Smooth muscle cell (in vitro differentiated cells): ENCODE measurements around the gene CADPS2. TPM values are rescaled to one million over a fixed set of nuclear protein-coding genes. Genes with fewer than 3 reads are reported as not detected.

Experiments used
- DNase-seq: peaks from one replicate; lab custom pipeline; 2025; ENCODE audit not compliant: unreplicated experiment; lab: John Stamatoyannopoulos, UW
- H2AFZ ChIP-seq: fragments of 200-600 bp; sonication (generic); 2 replicates; pipeline ENCODE4 v1.6.0; 2016; ENCODE audit warnings: antibody characterized with exemption, low read depth, mild to moderate bottlenecking
- H3F3A ChIP-seq: fragments of 200-600 bp; sonication (generic); 2 replicates; pipeline ENCODE4 v1.6.0; 2017; ENCODE audit warnings: antibody characterized with exemption, low read depth
- H3K27ac ChIP-seq: fragments of 200-600 bp; sonication (generic); 2 replicates; pipeline ENCODE4 v1.5.1; 2016; ENCODE audit warnings: low read depth, mild to moderate bottlenecking
- H3K27me3 ChIP-seq: fragments of 200-600 bp; sonication (generic); 2 replicates; pipeline ENCODE4 v1.6.1; 2016; ENCODE audit warnings: low read depth, mild to moderate bottlenecking
- H3K36me3 ChIP-seq: fragments of 200-600 bp; sonication (generic); 2 replicates; pipeline ENCODE4 v1.5.1; 2016; ENCODE audit warnings: low read depth
- H3K4me1 ChIP-seq: fragments of 200-600 bp; sonication (generic); 2 replicates; pipeline ENCODE4 v1.5.1; 2016; ENCODE audit warnings: low read depth
- H3K4me2 ChIP-seq: fragments of 200-600 bp; sonication (generic); 2 replicates; pipeline ENCODE4 v1.6.0; 2016; ENCODE audit warnings: mild to moderate bottlenecking
- H3K4me3 ChIP-seq: fragments of 200-600 bp; sonication (generic); 2 replicates; pipeline ENCODE4 v1.5.1; 2016; ENCODE audit warnings: mild to moderate bottlenecking
- H3K79me2 ChIP-seq: fragments of 200-600 bp; sonication (generic); 2 replicates; pipeline ENCODE4 v1.6.0; 2016; ENCODE audit warnings: low read depth, mild to moderate bottlenecking
- H3K9ac ChIP-seq: fragments of 200-600 bp; sonication (generic); 2 replicates; pipeline ENCODE4 v1.6.0; 2016; ENCODE audit warnings: low read depth
- H3K9me3 ChIP-seq: fragments of 200-600 bp; sonication (generic); replicated peaks from 2 replicates; pipeline ENCODE4 v1.5.1; 2016; ENCODE audit warnings: low read depth
- H4K20me1 ChIP-seq: fragments of 200-600 bp; sonication (generic); 2 replicates; pipeline ENCODE4 v1.6.0; 2016; ENCODE audit warnings: low read depth
- CTCF ChIP-seq: fragments of 200-600 bp; sonication (generic); IDR thresholded peaks from 2 replicates; pipeline ENCODE4 v1.5.1; 2017; ENCODE audit warnings: borderline replicate concordance, mild to moderate bottlenecking, antibody characterized with exemption; ENCODE audit not compliant: insufficient read depth, poor library complexity, severe bottlenecking
- WGBS: methylation state at CpG from one replicate; pipeline ENCODE4 v1.1.7; 2016; ENCODE audit warnings: low lambda C conversion rate; 5-methylcytosine and 5-hydroxymethylcytosine counted together
- polyA plus RNA-seq: library from polyadenylated mRNA; unstranded; fragments of >200 nt; fragmentation: Nextera tagmentation; extraction: Ambion mirVana; gene quantifications from 2 replicates; pipeline ENCODE4 v1.2.1, GENCODE V29; 2016
- total RNA-seq: library from RNA; depleted of rRNA; stranded (reverse); fragments of >200 nt; gene quantifications from 2 replicates; pipeline ENCODE4 v1.2.3, GENCODE V29; 2014

CADPS2 gene
- total and polyA plus RNA-seq, 2 experiments from 2014 or later = 8.5 to 15.6 TPM

GRCh38 chr7:122303531-122304318 lies 582.5 kb downstream of the CADPS2 start:
- TF ChIP-seq CTCF = no peak
- H3K4me2 ChIP-seq = peak overlapping the region; percentile 79
- WGBS = 3% methylated on average over 48 of the region's 48 CpGs

DNA sequence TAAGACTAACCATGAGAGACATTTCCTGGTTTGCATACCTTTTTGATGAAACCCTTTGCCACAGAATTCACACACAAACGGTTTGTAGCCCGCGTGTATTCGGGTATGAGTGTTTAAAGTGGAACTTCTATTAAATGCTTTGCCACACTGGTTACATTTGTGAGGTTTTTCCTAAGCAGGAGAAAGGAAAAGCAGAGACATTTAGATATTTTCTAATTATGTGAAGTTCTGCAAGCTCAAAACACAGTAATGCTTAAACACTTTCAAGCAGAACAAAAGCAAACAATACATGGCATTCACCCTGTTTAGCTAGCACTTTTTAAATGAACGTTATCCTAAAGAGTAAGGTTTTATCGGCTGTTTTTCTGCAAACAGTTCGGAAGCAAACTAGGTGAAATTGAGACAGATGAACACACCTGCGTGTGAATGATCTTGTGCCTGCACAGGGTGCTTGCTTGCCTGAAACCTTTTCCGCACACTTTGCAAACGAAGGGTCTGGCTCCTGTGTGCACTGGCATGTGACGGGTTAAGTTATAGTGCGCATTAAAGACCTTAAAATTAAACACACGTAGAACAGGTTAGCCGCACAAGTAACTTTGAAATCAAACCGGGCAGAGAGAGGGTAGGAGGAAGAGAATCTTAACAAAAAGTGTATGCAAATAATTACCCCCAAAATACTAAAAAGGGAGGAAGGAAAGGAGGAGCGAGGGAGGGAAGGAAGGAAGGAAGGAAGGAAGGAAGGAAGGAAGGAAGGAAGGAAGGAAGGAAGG lies 583.3 kb downstream of the CADPS2 start:
- no peaks in the 10 kb centered on the region for H3K36me3 ChIP-seq
- no peaks in the 10 kb centered on the region for H3K9me3 ChIP-seq
- H3K4me3 ChIP-seq = no peak overlapping the region
- no peak overlapping the region for H3K9ac ChIP-seq
- 9% methylated on average over 15 of the region's 16 CpGs for WGBS
- no peaks in the 10 kb centered on the region for H4K20me1 ChIP-seq
- peaks cover 100% of the 10 kb centered on the region for H3K27me3 ChIP-seq
- TF ChIP-seq CTCF = no peak
- H3K4me2 ChIP-seq = no peak overlapping the region
- no peaks in the 10 kb centered on the region for H3K79me2 ChIP-seq
- peaks cover 11% of the 10 kb centered on the region for H3K4me1 ChIP-seq
- H3K27ac ChIP-seq = no peak overlapping the region
- H3F3A ChIP-seq = no peaks in the 10 kb centered on the region
- no peak for DNase-seq
- H2AFZ ChIP-seq = no peak overlapping the region

More at GRCh38 chr7:122303531-122304318, 582.5 kb downstream of the CADPS2 start:
- Histone ChIP-seq H3K27ac (no peak overlapping the region), H3K36me3 (no peaks in the 10 kb centered on the region), H4K20me1 (no peaks in the 10 kb centered on the region), H3F3A (no peaks in the 10 kb centered on the region), H3K4me1 (peaks cover 11% of the 10 kb centered on the region), H3K79me2 (no peaks in the 10 kb centered on the region), H3K9ac (no peak overlapping the region), H3K27me3 (peaks cover 100% of the 10 kb centered on the region), H3K9me3 (no peaks in the 10 kb centered on the region), H2AFZ (no peak overlapping the region), H3K4me3 (no peak overlapping the region)
- no peak for DNase-seq

DNA sequence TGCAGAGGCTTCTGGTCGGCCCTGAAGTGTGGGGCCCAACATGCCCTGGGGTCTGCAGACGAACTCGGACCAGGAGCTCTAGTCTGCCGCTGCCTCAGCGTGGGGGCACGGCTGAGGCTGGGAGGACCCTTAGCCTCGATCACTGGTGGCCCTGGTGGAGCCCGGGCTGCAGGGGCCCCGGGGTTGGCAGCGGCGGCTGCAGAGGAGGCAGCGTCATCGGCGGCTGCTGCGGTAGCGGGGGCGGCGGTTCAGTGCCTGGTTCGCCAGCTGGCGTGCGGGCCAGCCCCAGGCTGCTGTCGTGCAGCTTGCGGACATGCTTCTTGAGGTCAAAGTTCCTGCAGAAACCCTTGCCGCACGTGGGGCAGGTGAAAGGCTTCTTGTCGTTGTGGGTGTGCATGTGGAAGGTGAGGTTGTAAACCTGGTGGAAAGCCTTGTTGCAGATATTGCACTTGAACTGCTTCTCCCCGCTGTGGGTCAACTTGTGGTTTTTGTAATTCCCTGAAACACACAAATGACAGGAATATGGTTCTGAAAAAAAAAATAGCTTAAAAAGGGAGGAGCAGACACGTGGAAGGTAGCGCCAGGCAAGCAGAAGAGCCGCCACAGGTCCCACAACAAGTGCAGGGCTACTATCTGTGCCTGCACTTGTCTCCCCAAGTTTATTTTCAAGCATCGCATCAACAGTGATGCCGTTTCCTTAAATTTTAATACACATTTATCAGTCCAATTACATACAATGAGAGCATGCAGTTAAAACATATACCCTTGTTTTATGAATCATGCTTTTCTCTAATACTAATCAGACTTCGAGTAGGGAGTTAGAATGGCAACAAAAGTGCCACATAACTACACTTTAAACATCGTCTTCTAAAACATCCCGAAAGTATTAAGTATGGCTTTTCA lies 584.2 kb downstream of the CADPS2 start:
- Histone ChIP-seq H3K4me3 (no peak overlapping the region), H3K9me3 (no peaks in the 10 kb centered on the region), H3K27ac (no peak overlapping the region), H4K20me1 (no peaks in the 10 kb centered on the region), H3K9ac (no peak overlapping the region), H2AFZ (no peak overlapping the region), H3K36me3 (no peaks in the 10 kb centered on the region), H3K79me2 (no peaks in the 10 kb centered on the region), H3K27me3 (peaks cover 100% of the 10 kb centered on the region), H3K4me2 (no peak overlapping the region), H3K4me1 (peaks cover 11% of the 10 kb centered on the region), H3F3A (no peaks in the 10 kb centered on the region)
- 7% methylated on average over 33 of the region's 35 CpGs for WGBS
- no peak for TF ChIP-seq CTCF
- no peak for DNase-seq
